ENCODE measurements around the gene SLC15A3. TPM values are rescaled to one million over a fixed set of nuclear protein-coding genes. Genes with fewer than 3 reads are reported as not detected.

Gene SLC15A3
- total RNA-seq, 1 experiment from 2014 or later = 10.2 TPM

DNA sequence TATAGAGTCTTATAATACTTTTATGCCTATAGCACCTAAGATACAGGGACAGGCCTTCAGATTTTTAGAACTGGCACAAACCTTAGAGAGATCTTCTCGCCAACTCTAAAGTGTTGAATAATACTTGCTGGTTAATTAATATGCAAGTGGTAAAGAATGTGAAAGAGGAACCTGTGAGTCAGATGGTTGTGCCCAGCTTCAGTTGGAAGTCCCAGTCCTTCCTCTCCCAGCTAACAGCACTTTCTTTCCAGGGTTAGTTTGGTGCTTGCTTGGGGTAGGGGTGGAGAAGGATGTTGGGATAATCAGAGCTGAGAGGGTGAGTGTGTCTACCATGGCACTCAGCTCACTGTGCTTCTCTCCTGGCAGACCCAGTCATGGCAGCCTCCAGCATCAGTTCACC, 32.7 kb downstream of the SLC15A3 start (continued):
- TF ChIP-seq CREB1 (CRISPR knock-in tag; IDR thresholded peaks at IDR 0.05) (no peak), RORB (CRISPR knock-in tag; IDR thresholded peaks at IDR 0.05) (no peak), MLX (CRISPR knock-in tag; IDR thresholded peaks at IDR 0.05) (no peak), MYBL2 (CRISPR knock-in tag; IDR thresholded peaks at IDR 0.05) (no peak), TEAD1 (CRISPR knock-in tag; IDR thresholded peaks at IDR 0.05) (no peak), AR (CRISPR knock-in tag; IDR thresholded peaks at IDR 0.05) (no peak)
- TF ChIP-seq, protein P1, sequence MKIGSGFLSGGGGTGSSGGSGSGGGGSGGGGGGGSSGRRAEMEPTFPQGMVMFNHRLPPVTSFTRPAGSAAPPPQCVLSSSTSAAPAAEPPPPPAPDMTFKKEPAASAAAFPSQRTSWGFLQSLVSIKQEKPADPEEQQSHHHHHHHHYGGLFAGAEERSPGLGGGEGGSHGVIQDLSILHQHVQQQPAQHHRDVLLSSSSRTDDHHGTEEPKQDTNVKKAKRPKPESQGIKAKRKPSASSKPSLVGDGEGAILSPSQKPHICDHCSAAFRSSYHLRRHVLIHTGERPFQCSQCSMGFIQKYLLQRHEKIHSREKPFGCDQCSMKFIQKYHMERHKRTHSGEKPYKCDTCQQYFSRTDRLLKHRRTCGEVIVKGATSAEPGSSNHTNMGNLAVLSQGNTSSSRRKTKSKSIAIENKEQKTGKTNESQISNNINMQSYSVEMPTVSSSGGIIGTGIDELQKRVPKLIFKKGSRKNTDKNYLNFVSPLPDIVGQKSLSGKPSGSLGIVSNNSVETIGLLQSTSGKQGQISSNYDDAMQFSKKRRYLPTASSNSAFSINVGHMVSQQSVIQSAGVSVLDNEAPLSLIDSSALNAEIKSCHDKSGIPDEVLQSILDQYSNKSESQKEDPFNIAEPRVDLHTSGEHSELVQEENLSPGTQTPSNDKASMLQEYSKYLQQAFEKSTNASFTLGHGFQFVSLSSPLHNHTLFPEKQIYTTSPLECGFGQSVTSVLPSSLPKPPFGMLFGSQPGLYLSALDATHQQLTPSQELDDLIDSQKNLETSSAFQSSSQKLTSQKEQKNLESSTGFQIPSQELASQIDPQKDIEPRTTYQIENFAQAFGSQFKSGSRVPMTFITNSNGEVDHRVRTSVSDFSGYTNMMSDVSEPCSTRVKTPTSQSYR (CRISPR knock-in tag; IDR thresholded peaks at IDR 0.05) = no peak

GRCh38 chr11:60918939-60919265, 33.1 kb downstream of the SLC15A3 start:
- Mint-ChIP-seq H3K4me3 (no peak overlapping the region), H3K27ac (no peak overlapping the region), H3K9me3 (no peaks in the 10 kb centered on the region), H3K4me1 (peaks cover 35% of the 10 kb centered on the region), H3K27me3 (ENCODE audit: low read depth) (no peaks in the 10 kb centered on the region; the same call in 1 of the 2 replicates), H3K36me3 (peaks cover 14% of the 10 kb centered on the region)
- TF ChIP-seq JUN (CRISPR knock-in tag; IDR thresholded peaks at IDR 0.05) (no peak), GRHL2 (CRISPR knock-in tag; IDR thresholded peaks at IDR 0.05; ENCODE audit: insufficient replicate concordance, severe bottlenecking) (no peak)
- DNase-seq (ENCODE audit: low spot score) (no peak), ATAC-seq (no peak)
- ChIA-PET CTCF (no interaction called here), POLR2A (interaction anchor here (0.7 kb wide), 1 partner anchor 10 kb away, joined by 4 read pairs; no protein-coding TSS in a partner anchor)

- ChIA-PET POLR2A (interaction anchor here (0.7 kb wide), 1 partner anchor 11 kb away, joined by 4 read pairs; no protein-coding TSS in a partner anchor), CTCF (no interaction called here)
- TF ChIP-seq ARID4B (CRISPR knock-in tag; IDR thresholded peaks at IDR 0.05; ENCODE audit: borderline replicate concordance) (no peak), ZBTB43 (CRISPR knock-in tag; IDR thresholded peaks at IDR 0.05) (no peak), IRF2 (CRISPR knock-in tag; IDR thresholded peaks at IDR 0.05; ENCODE audit: borderline replicate concordance, low read depth) (no peak), EMX1 (CRISPR knock-in tag; IDR thresholded peaks at IDR 0.05) (no peak), ATF1 (CRISPR knock-in tag; IDR thresholded peaks at IDR 0.05) (no peak), CREM (CRISPR knock-in tag; IDR thresholded peaks at IDR 0.05) (no peak), OVOL2 (CRISPR knock-in tag; IDR thresholded peaks at IDR 0.05; ENCODE audit: borderline replicate concordance) (no peak)
- TF ChIP-seq, protein P2, sequence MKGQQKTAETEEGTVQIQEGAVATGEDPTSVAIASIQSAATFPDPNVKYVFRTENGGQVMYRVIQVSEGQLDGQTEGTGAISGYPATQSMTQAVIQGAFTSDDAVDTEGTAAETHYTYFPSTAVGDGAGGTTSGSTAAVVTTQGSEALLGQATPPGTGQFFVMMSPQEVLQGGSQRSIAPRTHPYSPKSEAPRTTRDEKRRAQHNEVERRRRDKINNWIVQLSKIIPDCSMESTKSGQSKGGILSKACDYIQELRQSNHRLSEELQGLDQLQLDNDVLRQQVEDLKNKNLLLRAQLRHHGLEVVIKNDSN (CRISPR knock-in tag; IDR thresholded peaks at IDR 0.05) = no peak
- ATAC-seq (no peak), DNase-seq (ENCODE audit: low spot score) (no peak)
- Mint-ChIP-seq H3K9me3 (no peaks in the 10 kb centered on the region), H3K36me3 (peaks cover 13% of the 10 kb centered on the region), H3K4me1 (peaks cover 36% of the 10 kb centered on the region), H3K27ac (no peak overlapping the region), H3K27me3 (ENCODE audit: low read depth) (no peaks in the 10 kb centered on the region; the same call in 1 of the 2 replicates), H3K4me3 (no peak overlapping the region)
Observed at GRCh38 chr11:60918251-60918938, 33.6 kb downstream of the SLC15A3 start.
